HG03025 (cell line): ENCODE measurements around the gene PPP1R12B.
"Not testable (repeated sequence)": the region's sequence is repeated elsewhere in the genome, so short reads cannot be mapped to it uniquely, and the experiment has no call there.

Experiments
- ATAC-seq: cut with Tn5 transposase; IDR thresholded peaks from one replicate; pipeline ENCODE4 v1.9.1; 2021; ENCODE audit warnings: mild to moderate bottlenecking, moderate library complexity; ENCODE audit not compliant: unreplicated experiment, low FRiP score

Gene PPP1R12B

DNA sequence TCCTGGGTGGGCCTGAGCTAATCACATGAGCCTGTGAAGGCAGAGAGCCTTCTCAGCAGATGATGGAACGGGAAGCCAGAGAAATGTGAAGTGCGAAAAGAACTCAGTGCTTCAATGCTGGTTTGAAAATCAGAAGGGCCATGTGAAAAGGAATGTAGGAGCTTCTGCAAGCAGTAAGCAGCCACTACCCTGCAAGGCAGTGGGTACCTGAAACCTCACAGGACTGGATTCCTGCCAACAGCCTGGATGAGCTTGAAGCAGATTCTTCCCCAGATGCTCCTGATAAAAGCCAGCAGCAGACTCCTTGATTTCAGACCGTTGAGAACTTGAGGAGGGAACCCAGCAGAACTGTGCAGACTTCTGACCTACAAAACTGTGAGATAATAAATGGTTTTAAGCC is 203.2 kb downstream of the PPP1R12B start:
- ATAC-seq, result no peak

- not testable (repeated sequence) for ATAC-seq
Measured at GRCh38 chr1:202552615-202553014, 204.1 kb downstream of the PPP1R12B start.

GRCh38 chr1:202553078-202553477 is 204.6 kb downstream of the PPP1R12B start:
- ATAC-seq, result not testable (repeated sequence)

GRCh38 chr1:202553560-202554038 is 205.1 kb downstream of the PPP1R12B start:
- ATAC-seq, result no peak

GRCh38 chr1:202554619-202555018 is 206.1 kb downstream of the PPP1R12B start:
- ATAC-seq, result not testable (repeated sequence)

DNA sequence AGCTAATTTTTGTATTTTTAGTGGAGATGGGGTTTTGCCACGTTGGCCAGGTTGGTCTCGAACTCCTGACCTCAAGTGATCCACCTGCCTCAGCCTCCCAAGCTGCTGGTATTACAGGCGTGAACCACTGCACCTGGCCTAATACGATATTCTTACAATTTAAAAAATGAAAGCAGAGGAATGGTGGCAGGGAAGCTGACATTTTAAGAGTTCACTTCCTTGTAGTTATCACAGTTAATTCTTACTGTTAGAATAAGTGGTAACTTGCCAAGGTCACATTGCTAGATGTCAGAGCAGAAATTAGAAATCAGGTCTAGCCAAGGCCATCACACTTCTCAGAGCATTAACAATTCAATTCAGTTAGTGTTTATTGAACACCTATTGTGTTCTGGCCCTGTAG is 207.5 kb downstream of the PPP1R12B start:
- ATAC-seq, result not testable (repeated sequence)

- ATAC-seq, result not testable (repeated sequence)
Measured at GRCh38 chr1:202557662-202558061, 209.2 kb downstream of the PPP1R12B start.

GRCh38 chr1:202561240-202561639 is 212.7 kb downstream of the PPP1R12B start:
- ATAC-seq, result no peak

DNA sequence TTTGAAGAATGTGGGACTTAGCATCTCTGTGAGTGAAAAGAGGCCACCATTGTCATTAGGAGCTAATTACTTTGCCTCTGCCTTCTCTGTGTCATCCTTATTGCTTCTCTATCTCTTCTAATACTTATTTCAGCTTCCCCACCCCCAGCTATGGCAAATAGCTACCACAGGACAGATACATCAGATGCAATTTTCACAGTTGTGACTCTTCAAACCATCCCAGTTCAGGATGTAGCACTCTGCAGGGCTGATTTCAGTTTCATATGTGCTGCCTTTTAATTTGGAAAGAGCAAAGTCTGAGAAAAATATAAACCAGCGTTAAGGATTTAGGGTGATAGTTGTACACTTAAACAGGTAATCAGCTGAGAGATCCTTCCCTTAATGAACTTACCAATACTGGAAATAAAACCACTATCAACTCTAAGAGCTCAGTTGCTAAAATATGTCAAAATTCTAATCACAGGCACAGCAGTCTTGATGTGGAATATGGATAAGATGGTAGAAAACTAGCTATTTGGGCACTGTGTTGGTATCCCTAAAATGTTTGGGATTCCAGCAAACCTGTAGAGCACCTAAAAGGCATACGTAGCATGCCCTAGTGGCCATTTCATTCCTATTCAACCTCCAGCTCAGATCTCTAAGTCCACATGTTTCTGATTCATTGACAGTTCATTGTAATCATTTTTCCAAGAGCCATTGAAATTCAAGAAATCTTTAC is 213.4 kb downstream of the PPP1R12B start:
- no peak for ATAC-seq

- no peak for ATAC-seq
Measured at GRCh38 chr1:202562444-202563060, 214.1 kb downstream of the PPP1R12B start.

GRCh38 chr1:202563818-202564217 is 215.3 kb downstream of the PPP1R12B start:
- no peak for ATAC-seq

DNA sequence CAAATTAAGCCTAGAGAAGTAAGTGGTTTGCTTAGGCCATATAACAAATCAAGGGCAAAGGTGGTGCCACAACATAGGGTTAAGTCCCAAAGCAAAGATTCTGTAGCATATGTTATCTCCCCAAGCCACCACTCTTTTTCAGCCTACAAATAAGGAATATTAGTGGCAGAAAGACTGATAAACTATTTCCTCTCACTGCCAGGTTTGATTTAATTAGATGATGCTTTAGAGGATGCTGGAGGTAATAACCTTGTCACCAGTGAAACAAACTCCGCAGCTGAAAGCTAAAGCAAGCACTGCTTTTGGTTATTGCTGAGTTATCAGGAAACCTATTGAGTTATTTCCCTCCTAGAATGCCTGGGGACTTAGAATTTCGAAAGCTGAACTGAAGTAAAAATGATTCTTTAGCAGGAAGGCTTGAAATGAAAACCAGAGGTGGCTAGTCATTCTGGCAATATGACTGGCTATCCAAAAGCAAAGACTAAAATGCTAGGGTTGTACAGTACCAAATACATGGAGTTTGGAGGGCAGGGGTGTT is 216.5 kb downstream of the PPP1R12B start:
- ATAC-seq, result no peak

DNA sequence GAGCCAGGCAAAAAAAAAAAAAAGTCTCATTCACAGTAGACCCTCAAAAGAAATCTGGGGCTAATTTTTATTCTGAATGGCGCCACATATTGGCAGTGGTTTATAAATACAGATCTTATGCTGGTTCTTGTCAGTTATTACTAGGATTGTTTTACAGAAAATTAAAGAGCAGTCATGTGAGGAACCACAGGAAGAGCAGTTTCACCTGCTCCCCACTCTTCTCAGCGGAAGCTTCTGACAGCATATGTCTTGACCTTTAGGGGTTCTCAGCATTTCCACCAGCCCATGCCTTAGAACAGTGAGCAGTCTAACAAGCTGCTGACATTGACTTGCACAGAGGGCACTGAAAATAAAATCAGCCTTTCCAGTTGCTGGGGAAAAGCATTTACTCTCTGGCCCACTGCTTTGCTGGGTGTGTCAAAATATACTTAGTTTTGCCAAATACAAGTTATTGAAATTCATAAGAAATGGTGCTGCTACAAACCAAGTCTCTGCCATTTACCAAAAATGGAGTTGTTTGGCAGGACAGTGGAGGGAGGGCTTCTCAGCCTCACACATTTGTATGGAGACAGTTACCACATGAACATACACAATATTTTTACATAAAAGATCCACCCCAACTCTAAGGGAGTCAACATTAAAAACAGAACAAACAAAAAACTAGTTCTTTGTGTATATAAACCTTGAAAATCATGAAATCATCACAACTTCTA is 217.5 kb downstream of the PPP1R12B start:
- ATAC-seq, result no peak

DNA sequence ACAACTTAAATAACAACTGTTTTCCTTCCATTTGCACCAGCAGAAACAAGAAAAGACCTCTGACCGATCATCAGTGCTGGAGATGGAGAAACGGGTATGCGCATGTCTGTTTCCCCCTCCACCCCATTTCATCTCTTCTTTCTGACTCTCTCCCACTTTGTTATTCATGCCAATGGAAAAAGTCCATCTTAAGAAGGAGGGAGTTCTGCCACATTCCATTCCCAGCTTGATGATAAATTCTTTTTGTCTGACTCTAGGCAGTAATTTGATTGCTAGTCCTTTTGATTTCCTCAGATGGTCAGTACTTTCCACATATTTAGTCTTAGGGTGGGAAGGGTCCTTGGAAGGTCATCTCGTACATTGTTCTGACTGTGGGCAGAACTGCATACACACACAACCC is 219.2 kb downstream of the PPP1R12B start:
- ATAC-seq, result no peak

- ATAC-seq, result no peak
Measured at GRCh38 chr1:202568410-202568809, 219.9 kb downstream of the PPP1R12B start.

DNA sequence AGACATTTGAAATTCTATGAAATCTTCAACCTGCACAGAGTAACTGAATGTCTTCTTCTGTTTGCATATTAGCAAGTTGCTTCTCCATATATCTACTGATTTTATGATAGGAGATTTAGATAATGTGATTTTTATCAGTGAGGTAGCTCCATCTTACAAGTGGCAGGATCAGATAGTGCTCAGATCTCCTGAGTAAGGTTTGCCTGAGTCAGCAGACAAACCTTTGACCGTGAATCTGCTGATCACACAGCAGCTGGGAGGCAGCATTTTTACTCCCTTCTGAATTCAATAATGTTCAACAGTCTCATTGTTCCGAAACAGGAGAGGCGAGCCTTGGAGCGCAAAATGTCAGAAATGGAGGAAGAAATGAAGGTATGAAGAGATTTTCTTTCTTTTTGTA is 220.3 kb downstream of the PPP1R12B start:
- no peak for ATAC-seq

GRCh38 chr1:202569393-202570322 is 221.2 kb downstream of the PPP1R12B start:
- no peak for ATAC-seq

DNA sequence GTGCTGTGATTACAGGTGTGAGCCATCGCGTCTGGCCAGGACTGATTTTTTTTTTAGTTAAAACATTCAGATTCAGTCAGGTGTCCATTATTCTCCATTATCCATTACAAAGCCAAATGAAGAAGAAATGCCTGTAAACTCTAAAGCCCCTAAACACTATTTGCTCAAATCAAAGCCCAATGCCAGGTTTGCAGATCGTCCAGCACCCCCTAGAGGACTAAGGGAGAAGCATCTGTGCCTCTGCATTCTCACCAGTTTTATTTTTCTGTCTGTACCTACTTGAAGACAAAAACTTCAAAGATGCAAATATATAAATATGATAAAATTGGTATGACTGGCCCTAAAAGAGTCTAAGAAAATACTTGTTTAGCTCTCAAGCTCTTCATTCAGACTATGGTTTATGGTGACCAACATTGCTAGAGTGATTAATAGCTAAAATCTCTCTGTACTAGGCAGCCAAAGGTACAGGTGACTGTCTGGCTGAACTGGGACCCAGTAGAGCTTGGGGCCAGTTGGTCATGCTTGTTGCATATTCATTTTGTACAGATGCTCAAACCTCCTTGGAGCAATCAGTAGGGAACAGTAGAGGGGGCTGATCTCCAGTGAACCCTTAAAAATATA is 223.3 kb downstream of the PPP1R12B start:
- ATAC-seq, result no peak

GRCh38 chr1:202572867-202573266 is 224.4 kb downstream of the PPP1R12B start:
- no peak for ATAC-seq
